A549 (cell line): ENCODE measurements around the gene CLDN34.

ENCODE experiments used
- BCL3 ChIP-seq: fragments of >200 bp; sonication (Bioruptor Twin); formaldehyde crosslinking; IDR thresholded peaks from 3 replicates; pipeline ENCODE4 v1.6.1; 2016
- CBX2 ChIP-seq: fragments of 200-600 bp; sonication (generic); IDR thresholded peaks from 2 replicates; pipeline ENCODE4 v1.6.1; 2016; ENCODE audit warnings: low read depth, mild to moderate bottlenecking, borderline replicate concordance
- CEBPB ChIP-seq, 2 experiments: fragments of >200 bp in 1 of 2; sonication (Bioruptor Twin) in 1 of 2; formaldehyde crosslinking in 1 of 2; IDR thresholded peaks; 2 replicates each; pipeline ENCODE4 v1.6.1; 2012 to 2016
- CTCF ChIP-seq: fragments of >200 bp; sonication (Bioruptor Twin); formaldehyde crosslinking; IDR thresholded peaks from 3 replicates; pipeline ENCODE4 v1.5.1; 2016
- ESRRA ChIP-seq: fragments of 150-350 bp; IDR thresholded peaks from 2 replicates; pipeline ENCODE4 v1.6.1; 2014; ENCODE audit warnings: mild to moderate bottlenecking, low read length, borderline replicate concordance
- JUNB ChIP-seq: fragments of >200 bp; sonication (Bioruptor Twin); formaldehyde crosslinking; IDR thresholded peaks from 2 replicates; pipeline ENCODE4 v1.6.1; 2016
- MAX ChIP-seq: IDR thresholded peaks from 2 replicates; pipeline ENCODE4 v1.6.1; 2012
- POLR2A ChIP-seq: IDR thresholded peaks from 2 replicates; pipeline ENCODE4 v1.6.1; 2012; ENCODE audit warnings: mild to moderate bottlenecking, low read length
- RAD21 ChIP-seq, 2 experiments: fragments of >200 bp in 1 of 2; sonication (Bioruptor Twin) in 1 of 2; formaldehyde crosslinking in 1 of 2; IDR thresholded peaks in 1 of 2; conservative IDR thresholded peaks in 1 of 2; 2 replicates in 1 of 2; 3 replicates in 1 of 2; pipeline ENCODE4 v1.6.1; 2012 to 2018; ENCODE audit warnings: inconsistent platforms in 1 of 2
- RCOR1 ChIP-seq: fragments of 150-350 bp; IDR thresholded peaks from 2 replicates; pipeline ENCODE4 v1.6.1; 2014; ENCODE audit warnings: antibody characterized with exemption, low read length, low read depth
- REST ChIP-seq: fragments of 200-600 bp; sonication (generic); IDR thresholded peaks from 2 replicates; pipeline ENCODE4 v1.6.1; 2016; ENCODE audit warnings: antibody characterized with exemption, mild to moderate bottlenecking, moderate library complexity
- RFX5 ChIP-seq: fragments of 450-650 bp; IDR thresholded peaks from 2 replicates; pipeline ENCODE4 v1.7.1; 2014; ENCODE audit warnings: antibody characterized with exemption, mild to moderate bottlenecking, moderate library complexity
- USF2 ChIP-seq: fragments of 450-650 bp; IDR thresholded peaks from 2 replicates; pipeline ENCODE4 v1.6.1; 2014; ENCODE audit warnings: antibody characterized with exemption
- ZSCAN20 ChIP-seq: fragments of 250-450 bp; sonication (Bioruptor Pico); IDR thresholded peaks from 2 replicates; pipeline ENCODE4 v1.8.0; 2022; ENCODE audit warnings: mild to moderate bottlenecking, moderate library complexity

- TF ChIP-seq RAD21 (conservative IDR thresholded peaks at IDR 0.05 in 1 of 2, IDR thresholded peaks at IDR 0.05 in 1 of 2): no peak
- no peak for TF ChIP-seq JUNB
- TF ChIP-seq POLR2A: no peak
- no peak for TF ChIP-seq CTCF
- no peak for TF ChIP-seq REST
- no peak for TF ChIP-seq CEBPB (IDR thresholded peaks at IDR 0.05)
- no peak for TF ChIP-seq RCOR1
- TF ChIP-seq RFX5: no peak
- no peak for TF ChIP-seq ESRRA
- no peak for TF ChIP-seq ZSCAN20
- TF ChIP-seq CBX2: no peak
- TF ChIP-seq MAX: no peak
- no peak for TF ChIP-seq BCL3
- TF ChIP-seq USF2: no peak
Observed at GRCh38 chrX:9948406-9948805, 18.8 kb upstream of the CLDN34 start.
